ENCODE results near the gene STARD5. TPM values are rescaled to one million over a fixed set of nuclear protein-coding genes. Genes with fewer than 3 reads are reported as not detected.

The STARD5 gene
- total RNA-seq, 1 donor from 2014 or later, result 5.5 TPM

DNA sequence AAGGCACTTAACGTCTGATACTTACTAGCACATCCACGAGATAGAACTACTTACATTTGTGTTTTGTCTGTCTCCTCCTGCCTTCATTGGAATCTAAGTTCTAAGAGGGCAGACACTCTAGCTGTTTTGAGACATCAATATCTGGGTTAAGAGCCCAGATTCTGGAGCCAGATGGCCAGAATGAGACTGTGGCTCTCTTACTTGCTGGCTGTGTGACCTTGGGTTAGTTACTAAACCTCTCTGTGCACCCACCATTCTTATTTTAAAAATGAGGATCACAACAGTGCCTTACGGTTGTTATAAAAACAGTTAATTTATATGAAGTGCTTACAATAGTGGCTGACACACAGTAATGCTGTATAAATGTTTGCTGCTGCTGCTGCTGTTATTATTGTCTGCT lies 7.7 kb downstream of the STARD5 start:
- peaks cover 29% of the 10 kb centered on the region for H3K36me3 Mint-ChIP-seq (ENCODE audit: low read depth, unreplicated experiment)
- no peak overlapping the region for H3K27ac Mint-ChIP-seq (ENCODE audit: unreplicated experiment)
- Histone ChIP-seq H3K9me3 (ENCODE audit: insufficient read depth, low read depth, low read length) (no peaks in the 10 kb centered on the region), H2AFZ (ENCODE audit: low read depth, low read length) (no peak overlapping the region), H3K79me2 (ENCODE audit: insufficient read depth, low read length) (no peaks in the 10 kb centered on the region), H4K20me1 (ENCODE audit: insufficient read depth, low read length) (no peaks in the 10 kb centered on the region), H3K4me1 (ENCODE audit: insufficient read depth, low read length) (peaks cover 23% of the 10 kb centered on the region), H3K9ac (ENCODE audit: low read length) (no peak overlapping the region), H3K4me2 (ENCODE audit: low read length) (no peak overlapping the region), H3K4me3 (ENCODE audit: insufficient read depth, low read depth, low read length) (no peak overlapping the region), H3K36me3 (ENCODE audit: insufficient read depth, low read length) (peaks cover 6% of the 10 kb centered on the region), H3K27ac (ENCODE audit: low read depth, low read length) (no peak overlapping the region), H3K27me3 (ENCODE audit: insufficient read depth, low read length) (no peaks in the 10 kb centered on the region)
- TF ChIP-seq, protein P1, sequence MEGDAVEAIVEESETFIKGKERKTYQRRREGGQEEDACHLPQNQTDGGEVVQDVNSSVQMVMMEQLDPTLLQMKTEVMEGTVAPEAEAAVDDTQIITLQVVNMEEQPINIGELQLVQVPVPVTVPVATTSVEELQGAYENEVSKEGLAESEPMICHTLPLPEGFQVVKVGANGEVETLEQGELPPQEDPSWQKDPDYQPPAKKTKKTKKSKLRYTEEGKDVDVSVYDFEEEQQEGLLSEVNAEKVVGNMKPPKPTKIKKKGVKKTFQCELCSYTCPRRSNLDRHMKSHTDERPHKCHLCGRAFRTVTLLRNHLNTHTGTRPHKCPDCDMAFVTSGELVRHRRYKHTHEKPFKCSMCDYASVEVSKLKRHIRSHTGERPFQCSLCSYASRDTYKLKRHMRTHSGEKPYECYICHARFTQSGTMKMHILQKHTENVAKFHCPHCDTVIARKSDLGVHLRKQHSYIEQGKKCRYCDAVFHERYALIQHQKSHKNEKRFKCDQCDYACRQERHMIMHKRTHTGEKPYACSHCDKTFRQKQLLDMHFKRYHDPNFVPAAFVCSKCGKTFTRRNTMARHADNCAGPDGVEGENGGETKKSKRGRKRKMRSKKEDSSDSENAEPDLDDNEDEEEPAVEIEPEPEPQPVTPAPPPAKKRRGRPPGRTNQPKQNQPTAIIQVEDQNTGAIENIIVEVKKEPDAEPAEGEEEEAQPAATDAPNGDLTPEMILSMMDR (IDR thresholded peaks at IDR 0.05; ENCODE audit: insufficient read depth, low read depth, low read length), result no peak
- no peak for TF ChIP-seq EZH2 (IDR thresholded peaks at IDR 0.05; ENCODE audit: insufficient read depth, low read length)
- no peak for DNase-seq (ENCODE audit: low read depth)
- H3K27me3 Mint-ChIP-seq (ENCODE audit: low read depth, unreplicated experiment), result no peaks in the 10 kb centered on the region
- H3K9me3 Mint-ChIP-seq (ENCODE audit: unreplicated experiment), result peaks cover 2% of the 10 kb centered on the region
- no peaks in the 10 kb centered on the region for H3K4me1 Mint-ChIP-seq (ENCODE audit: low read depth, unreplicated experiment)
- no peak overlapping the region for H3K4me3 Mint-ChIP-seq (ENCODE audit: unreplicated experiment)
- no peak for FAIRE-seq

DNA sequence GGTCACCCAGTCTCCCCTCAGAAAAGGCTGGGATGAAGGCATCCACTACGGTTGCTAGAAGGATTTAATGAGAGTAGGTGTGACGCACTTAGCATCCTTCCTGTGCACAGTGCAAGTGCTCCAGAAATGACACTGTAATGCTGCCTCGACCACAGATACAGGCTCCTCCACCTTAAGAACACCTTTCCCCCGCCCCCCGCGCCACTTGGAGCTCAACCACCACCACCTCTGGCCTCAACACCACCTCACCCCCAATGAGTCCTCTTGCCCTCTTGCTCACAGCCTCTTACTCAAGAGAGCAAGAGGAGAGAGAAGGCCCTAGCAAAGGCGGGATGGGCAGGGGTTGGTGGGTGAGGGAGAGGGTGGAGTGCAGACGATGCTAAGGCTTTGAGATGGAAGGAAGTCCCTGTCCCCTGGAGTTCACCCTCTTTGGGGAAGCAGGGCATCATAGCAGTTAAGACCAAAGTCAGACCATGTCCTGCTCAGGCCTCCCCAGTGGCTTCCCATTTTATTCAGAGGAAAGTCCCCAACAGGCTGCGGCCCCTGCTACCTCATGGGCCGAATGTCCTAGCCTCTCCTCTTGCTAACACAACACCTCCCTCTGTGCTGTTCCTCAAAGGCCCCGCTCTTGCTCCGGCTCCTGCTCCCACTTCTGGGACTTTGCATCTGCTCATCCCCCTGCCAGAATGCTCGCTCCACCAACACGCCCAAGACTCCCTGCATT lies 8.3 kb downstream of the STARD5 start:
- Mint-ChIP-seq H3K36me3 (ENCODE audit: low read depth, unreplicated experiment) (peaks cover 30% of the 10 kb centered on the region), H3K4me3 (ENCODE audit: unreplicated experiment) (no peak overlapping the region)
- FAIRE-seq, result no peak

More for the DNA sequence above, 8.3 kb downstream of the STARD5 start:
- Histone ChIP-seq H3K4me1 (ENCODE audit: insufficient read depth, low read length) (peaks cover 23% of the 10 kb centered on the region), H3K36me3 (ENCODE audit: insufficient read depth, low read length) (peaks cover 6% of the 10 kb centered on the region), H3K4me3 (ENCODE audit: insufficient read depth, low read depth, low read length) (no peak overlapping the region), H3K9ac (ENCODE audit: low read length) (no peak overlapping the region), H3K9me3 (ENCODE audit: insufficient read depth, low read depth, low read length) (no peaks in the 10 kb centered on the region), H3K79me2 (ENCODE audit: insufficient read depth, low read length) (no peaks in the 10 kb centered on the region), H3K4me2 (ENCODE audit: low read length) (no peak overlapping the region), H4K20me1 (ENCODE audit: insufficient read depth, low read length) (no peaks in the 10 kb centered on the region), H2AFZ (ENCODE audit: low read depth, low read length) (no peak overlapping the region), H3K27me3 (ENCODE audit: insufficient read depth, low read length) (no peaks in the 10 kb centered on the region), H3K27ac (ENCODE audit: low read depth, low read length) (no peak overlapping the region)
- no peaks in the 10 kb centered on the region for H3K27me3 Mint-ChIP-seq (ENCODE audit: low read depth, unreplicated experiment)
- no peak overlapping the region for H3K27ac Mint-ChIP-seq (ENCODE audit: unreplicated experiment)
- no peaks in the 10 kb centered on the region for H3K4me1 Mint-ChIP-seq (ENCODE audit: low read depth, unreplicated experiment)
- H3K9me3 Mint-ChIP-seq (ENCODE audit: unreplicated experiment), result peaks cover 2% of the 10 kb centered on the region
- no peak for TF ChIP-seq EZH2 (IDR thresholded peaks at IDR 0.05; ENCODE audit: insufficient read depth, low read length)
- TF ChIP-seq, protein P1 (IDR thresholded peaks at IDR 0.05; ENCODE audit: insufficient read depth, low read depth, low read length), result no peak
- DNase-seq (ENCODE audit: low read depth), result no peak

All from astrocyte (in vitro differentiated cells and primary cell).